GM21737 (cell line): ENCODE data around the gene SLC35F4.
"Not testable (repeated sequence)": the region's sequence is repeated elsewhere in the genome, so short reads cannot be mapped to it uniquely, and the experiment has no call there.

Source experiments
- ATAC-seq: cut with Tn5 transposase; IDR thresholded peaks from one replicate; pipeline ENCODE4 v1.9.1; 2021; ENCODE audit warnings: mild to moderate bottlenecking, moderate library complexity; ENCODE audit not compliant: unreplicated experiment

SLC35F4 gene

GRCh38 chr14:57811998-57812546, 53.8 kb downstream of the SLC35F4 start:
- no peak for ATAC-seq

- no peak for ATAC-seq
Measured at GRCh38 chr14:57809808-57810207, 56.1 kb downstream of the SLC35F4 start.

- no peak for ATAC-seq
Measured at GRCh38 chr14:57797160-57797559, 68.7 kb downstream of the SLC35F4 start.

GRCh38 chr14:57796556-57796955, 69.3 kb downstream of the SLC35F4 start:
- ATAC-seq: no peak

GRCh38 chr14:57785058-57785457, 80.8 kb downstream of the SLC35F4 start:
- no peak for ATAC-seq

GRCh38 chr14:57771801-57772200, 94.1 kb downstream of the SLC35F4 start:
- no peak for ATAC-seq

GRCh38 chr14:57769863-57770523, 95.9 kb downstream of the SLC35F4 start:
- no peak for ATAC-seq

- ATAC-seq: no peak
Measured at GRCh38 chr14:57761800-57762199, 104.1 kb downstream of the SLC35F4 start.

GRCh38 chr14:57760896-57761295, 105.0 kb downstream of the SLC35F4 start:
- no peak for ATAC-seq

- no peak for ATAC-seq
Measured at GRCh38 chr14:57755018-57755521, 110.8 kb downstream of the SLC35F4 start.

- no peak for ATAC-seq
Measured at GRCh38 chr14:57754527-57754926, 111.4 kb downstream of the SLC35F4 start.

- no peak for ATAC-seq
Measured at GRCh38 chr14:57753821-57754220, 112.1 kb downstream of the SLC35F4 start.

- ATAC-seq: not testable (repeated sequence)
Measured at GRCh38 chr14:57752142-57752695, 113.7 kb downstream of the SLC35F4 start.

GRCh38 chr14:57751400-57751799, 114.5 kb downstream of the SLC35F4 start:
- ATAC-seq: no peak

GRCh38 chr14:57749267-57749666, 116.6 kb downstream of the SLC35F4 start:
- ATAC-seq: no peak

GRCh38 chr14:57748279-57748678, 117.6 kb downstream of the SLC35F4 start:
- ATAC-seq: no peak

- ATAC-seq: no peak
Measured at GRCh38 chr14:57747036-57747435, 118.9 kb downstream of the SLC35F4 start.

- no peak for ATAC-seq
Measured at GRCh38 chr14:57746563-57746962, 119.3 kb downstream of the SLC35F4 start.

GRCh38 chr14:57739516-57739915, 126.4 kb downstream of the SLC35F4 start:
- ATAC-seq: no peak

- no peak for ATAC-seq
Measured at GRCh38 chr14:57737598-57737997, 128.3 kb downstream of the SLC35F4 start.

- no peak for ATAC-seq
Measured at GRCh38 chr14:57736391-57736790, 129.5 kb downstream of the SLC35F4 start.

GRCh38 chr14:57735276-57735675, 130.6 kb downstream of the SLC35F4 start:
- ATAC-seq: no peak
